ENCODE results near the gene MRE11.

The MRE11 gene

GRCh38 chr11:94504689-94505293, 11.1 kb upstream of the MRE11 start:
- peak; percentile 28 for DNase-seq

DNA sequence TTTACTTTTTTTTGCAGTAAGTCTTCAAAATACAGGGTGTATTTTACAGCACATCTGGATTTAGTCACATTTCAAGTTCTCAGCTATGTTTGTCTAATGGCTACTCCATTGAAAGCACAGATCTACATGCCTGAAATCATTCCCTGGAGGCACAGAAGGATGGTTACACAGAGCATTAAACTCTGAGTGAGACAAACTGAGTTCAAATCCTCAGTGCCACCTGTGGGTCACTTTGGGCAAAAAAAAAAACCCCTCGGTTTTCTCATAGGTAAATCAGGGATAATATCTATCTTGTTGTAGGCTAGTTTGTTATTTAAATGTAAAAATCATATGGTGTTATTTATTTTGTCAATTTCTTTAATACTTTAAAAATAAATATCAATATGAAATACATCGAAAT, 7.9 kb upstream of the MRE11 start:
- no peak for DNase-seq

DNA sequence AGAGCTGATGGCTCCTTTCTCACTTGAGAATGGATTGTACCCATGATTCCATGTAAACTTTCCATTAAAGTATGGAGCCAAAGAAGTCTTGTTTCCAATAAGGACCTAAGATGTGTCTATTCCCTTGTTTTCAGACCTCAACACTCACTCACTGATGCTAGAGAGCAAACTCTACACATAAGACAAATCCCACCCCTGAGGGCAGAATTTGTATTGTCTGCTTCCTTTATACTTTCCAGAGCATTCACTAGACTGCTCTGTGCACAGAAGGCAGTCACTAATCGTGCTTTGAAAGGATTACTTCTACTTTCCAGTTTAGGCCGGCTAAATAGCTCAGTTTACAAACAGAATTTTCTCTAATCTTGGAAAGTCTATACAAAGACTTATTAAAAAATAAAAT, 6.5 kb upstream of the MRE11 start:
- DNase-seq: no peak

- DNase-seq: no peak
Observed at GRCh38 chr11:94494126-94494680, 559 bp upstream of the MRE11 start.

DNA sequence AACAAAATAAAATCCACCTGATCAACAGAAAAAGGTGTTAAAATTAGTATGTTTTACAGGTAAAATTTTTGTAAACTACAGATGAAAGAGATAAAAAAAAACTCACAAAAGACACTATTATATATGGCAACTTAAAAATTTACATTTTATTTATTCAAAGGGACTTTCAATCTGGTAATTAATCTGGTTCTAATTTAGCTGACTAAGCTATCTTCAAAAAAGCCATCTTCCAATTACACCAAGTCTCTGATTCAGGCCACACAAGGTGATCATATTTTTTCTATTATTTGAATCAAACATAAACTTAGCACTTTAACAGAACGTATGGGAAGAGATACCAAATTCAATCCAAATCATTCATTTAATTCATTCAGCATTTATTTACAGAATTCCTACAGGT, 7.6 kb downstream of the MRE11 start:
- DNase-seq: no peak

- DNase-seq: no peak
Observed at GRCh38 chr11:94481342-94481741, 12.3 kb downstream of the MRE11 start.

- DNase-seq: no peak
Observed at GRCh38 chr11:94477624-94478023, 16.0 kb downstream of the MRE11 start.

- DNase-seq: no peak
Observed at GRCh38 chr11:94472916-94473799, 20.5 kb downstream of the MRE11 start.

- DNase-seq: no peak
Observed at GRCh38 chr11:94469416-94469815, 24.2 kb downstream of the MRE11 start.

GRCh38 chr11:94459576-94459975, 34.1 kb downstream of the MRE11 start:
- DNase-seq: no peak

DNA sequence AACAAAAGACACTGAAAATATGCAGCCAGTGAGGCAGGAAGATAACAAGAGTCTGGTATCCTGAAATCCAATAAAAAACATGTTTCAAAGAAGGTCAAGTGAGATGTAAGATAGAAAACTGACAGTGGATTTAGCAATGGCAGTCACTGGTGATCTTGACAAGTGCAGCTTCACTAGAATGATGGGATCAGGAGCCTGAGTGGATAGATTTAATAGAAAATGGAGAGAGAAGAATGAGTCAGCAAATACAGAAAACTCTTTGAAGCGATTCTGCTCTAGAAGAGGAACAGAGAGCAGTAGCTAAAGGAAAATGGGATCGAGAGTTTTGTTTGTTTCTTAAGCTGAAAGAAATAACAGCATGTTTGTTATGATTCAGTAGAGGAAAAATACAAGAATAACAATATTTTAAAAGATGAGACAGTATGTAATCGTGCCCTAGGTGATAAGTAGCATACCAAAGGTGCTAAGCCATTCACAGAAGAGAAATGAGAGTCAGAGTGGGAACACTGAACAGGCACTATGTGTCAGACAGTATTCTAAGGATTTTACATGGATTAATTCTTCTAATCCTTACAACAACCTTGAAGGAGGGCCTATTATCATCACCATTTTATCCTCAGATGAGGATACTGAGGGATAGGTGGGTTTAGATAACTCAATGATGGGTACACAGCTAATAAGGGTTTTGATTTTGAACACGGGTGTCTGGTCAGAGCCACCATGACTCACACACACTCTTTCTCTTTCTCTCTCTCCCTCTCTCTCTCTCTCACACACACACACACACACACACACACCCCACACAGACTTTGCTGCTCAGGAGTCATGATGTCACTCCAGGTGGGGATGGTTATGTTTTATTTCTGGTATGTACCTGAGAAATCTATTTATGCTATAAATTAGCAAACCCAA, 36.3 kb downstream of the MRE11 start:
- DNase-seq: no peak

DNA sequence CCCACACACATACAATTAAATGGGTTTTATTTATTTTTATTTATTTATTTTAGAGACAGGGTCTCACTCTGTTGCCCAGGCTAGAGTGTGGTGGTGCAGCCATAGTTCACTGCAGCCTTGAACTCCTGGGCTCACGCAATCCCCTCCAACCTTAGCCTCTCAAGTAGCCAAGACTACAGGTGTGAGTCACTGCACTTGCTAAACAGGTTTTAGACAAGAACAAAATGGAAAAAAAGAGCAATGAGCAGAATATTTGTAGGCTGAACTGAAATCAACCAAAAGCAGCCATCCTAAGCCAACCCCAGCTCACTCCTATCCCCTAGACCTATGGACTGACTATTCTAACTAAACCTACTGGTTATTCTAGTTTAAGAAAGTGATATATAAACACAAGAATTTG, 37.8 kb downstream of the MRE11 start:
- no peak for DNase-seq

DNA sequence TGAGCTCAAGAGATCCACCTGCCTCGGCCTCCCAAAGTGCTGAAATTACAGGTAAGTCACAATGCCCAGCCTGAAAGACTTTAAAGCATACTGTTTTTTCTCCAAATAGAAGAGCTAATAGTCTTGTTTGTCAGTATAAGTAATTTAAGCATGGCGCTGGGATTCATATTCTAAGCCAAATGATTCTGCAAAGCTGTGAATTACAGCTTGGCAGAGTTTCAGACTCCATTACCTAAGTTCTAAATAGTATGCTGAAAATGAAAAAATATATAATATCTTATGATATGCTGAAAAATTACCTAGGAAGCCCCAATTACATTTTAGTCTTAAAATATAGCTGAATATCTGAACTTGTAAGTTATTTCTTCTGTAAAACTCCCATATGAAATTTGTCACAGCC, 39.3 kb downstream of the MRE11 start:
- DNase-seq: no peak

GRCh38 chr11:94452988-94453387, 40.7 kb downstream of the MRE11 start:
- no peak for DNase-seq

- DNase-seq: no peak
Observed at GRCh38 chr11:94450048-94450447, 43.6 kb downstream of the MRE11 start.

DNA sequence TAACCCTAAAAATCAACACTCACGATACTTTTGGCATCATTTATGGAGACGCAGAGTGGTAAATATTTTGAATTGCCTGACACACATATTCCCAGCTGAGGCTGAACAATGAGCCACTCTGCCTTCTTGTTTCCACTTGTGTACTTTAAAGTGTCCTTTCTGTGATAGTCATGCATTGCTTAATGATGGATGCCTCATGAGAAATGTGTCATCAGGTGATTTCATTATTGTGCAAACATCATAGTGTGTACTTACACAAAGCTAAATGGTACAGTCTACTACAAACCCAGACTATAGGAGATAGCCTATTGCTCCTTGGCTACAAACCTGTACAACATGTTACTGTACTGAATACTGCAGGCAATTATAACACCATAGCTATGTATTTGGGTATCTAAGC, 44.2 kb downstream of the MRE11 start:
- DNase-seq: peak; percentile 28

GRCh38 chr11:94449029-94449428, 44.6 kb downstream of the MRE11 start:
- no peak for DNase-seq

DNA sequence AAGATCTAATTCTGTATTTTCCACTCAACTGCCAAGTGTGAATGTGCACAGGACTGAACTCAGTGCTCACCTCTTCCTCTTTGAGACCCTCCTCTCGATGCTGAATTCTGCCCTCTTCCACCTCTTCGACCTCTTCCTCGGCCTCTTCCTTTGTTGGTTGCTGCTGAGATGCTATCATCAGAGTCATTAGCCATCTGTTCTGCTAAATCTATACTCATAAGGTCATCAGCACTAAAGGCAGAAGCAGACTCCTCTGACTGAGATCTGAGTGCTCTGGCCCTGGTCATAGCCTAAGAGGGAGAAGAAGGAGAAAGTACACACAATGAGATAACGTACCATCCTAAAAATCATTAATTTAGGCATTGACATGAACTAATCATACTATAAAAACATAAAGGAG, 46.5 kb downstream of the MRE11 start:
- DNase-seq: no peak

- DNase-seq: no peak
Observed at GRCh38 chr11:94445641-94446040, 48.0 kb downstream of the MRE11 start.

DNA sequence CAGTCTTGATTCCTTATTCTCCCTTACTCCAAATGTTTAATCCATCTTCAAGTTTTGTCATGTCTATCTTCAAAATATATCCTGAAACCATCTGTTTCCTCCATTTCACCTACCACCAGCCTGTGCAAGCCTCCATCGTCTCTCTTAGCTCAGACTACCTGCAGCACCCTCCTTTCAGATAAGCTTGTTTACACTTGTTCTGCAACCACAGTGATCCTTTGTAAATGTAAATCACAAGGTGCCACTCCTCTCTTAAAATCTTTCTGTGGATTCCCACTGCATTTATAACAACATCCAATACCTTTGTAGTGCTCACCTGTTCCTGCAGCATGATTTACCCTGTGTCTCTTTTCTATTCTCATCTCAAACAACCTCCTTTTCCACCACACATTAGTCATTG, 60.6 kb downstream of the MRE11 start:
- no peak for DNase-seq

GRCh38 chr11:94424662-94425061, 69.0 kb downstream of the MRE11 start:
- DNase-seq: no peak

GRCh38 chr11:94424011-94424410, 69.6 kb downstream of the MRE11 start:
- no peak for DNase-seq

DNA sequence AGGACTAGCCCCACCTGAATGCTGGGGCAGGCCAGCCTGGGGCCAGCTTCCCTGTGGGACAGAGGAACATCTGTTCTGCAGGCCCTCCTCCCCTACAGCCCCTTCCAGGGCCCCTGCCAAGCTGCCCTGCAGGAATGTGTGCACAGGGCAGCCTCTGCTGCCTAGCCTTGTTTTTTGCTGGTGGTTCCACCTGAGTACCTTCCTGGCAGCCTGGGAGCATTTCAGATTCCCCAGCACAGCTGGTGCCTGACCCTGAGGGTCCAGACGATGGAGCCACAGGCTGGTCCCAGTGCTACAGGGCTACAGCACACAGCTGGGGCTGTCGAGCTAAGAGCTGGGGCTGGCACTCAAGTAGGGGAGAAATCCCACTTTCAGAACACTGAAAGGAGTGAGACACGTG, 70.1 kb downstream of the MRE11 start:
- DNase-seq: no peak

All from NCI-H226 (cell line).